Hepatic stellate cell (primary cell): ENCODE data around the gene MICAL2.

ENCODE experiments used
- DNase-seq: peaks from one replicate; pipeline ENCODE4 v3.0.0; 2011; ENCODE audit warnings: low spot score

The MICAL2 gene

DNA sequence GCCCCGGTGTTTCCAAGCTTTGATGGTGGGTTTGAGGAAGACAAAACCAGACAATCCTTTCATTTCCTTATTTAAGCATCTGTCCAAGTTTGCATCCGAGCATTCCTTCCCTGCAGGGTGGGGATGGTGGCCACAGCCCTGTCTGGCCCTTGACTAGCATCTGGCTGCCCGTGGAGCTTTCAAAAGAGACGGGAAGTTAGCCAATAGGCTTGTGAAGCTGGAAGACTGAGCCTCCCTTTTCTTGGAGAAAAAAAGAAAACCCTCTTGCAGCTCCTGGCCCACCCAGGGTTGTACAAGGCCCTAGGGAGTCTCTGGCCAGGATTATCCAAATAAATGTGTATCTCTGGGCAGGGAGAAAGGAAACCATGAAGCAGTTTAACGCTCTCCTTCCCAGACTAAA lies 60.6 kb downstream of the MICAL2 start:
- no peak for DNase-seq

GRCh38 chr11:12171921-12172320 lies 61.5 kb downstream of the MICAL2 start:
- no peak for DNase-seq

- no peak for DNase-seq
Observed at GRCh38 chr11:12172493-12173013, 62.2 kb downstream of the MICAL2 start.

GRCh38 chr11:12173111-12173510 lies 62.7 kb downstream of the MICAL2 start:
- no peak for DNase-seq

- no peak for DNase-seq
Observed at GRCh38 chr11:12174128-12174476, 63.7 kb downstream of the MICAL2 start.

DNA sequence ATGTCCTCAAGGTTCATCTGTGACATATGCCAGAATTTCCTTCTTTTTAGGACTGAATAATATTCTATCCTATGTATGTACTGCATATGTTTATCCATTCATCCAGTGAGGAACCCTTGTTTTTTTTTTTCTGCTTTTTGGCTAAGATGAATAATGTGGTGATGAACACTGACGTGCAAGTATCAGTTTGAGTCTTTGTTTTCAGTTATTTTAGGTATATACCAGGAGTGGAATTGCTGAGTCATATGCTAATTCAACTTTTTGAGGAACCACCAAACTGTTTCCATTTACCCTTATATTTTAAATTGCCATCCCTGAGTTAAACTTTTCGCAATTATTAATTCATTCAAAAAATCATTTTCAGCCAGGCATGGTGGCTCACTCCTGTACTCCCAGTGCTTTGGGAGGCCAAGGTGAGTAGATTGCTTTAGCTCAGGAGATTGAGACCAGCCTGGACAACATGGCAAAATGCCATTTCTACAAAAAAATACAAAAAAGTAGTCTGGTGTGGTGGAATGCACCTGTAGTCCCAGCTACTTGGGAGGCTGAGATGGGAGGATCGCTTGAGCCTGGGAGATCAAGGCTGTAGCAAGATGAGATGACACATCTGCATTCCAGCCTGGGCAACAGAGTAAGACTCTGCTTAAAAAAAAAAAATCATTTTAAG lies 64.2 kb downstream of the MICAL2 start:
- DNase-seq: no peak

DNA sequence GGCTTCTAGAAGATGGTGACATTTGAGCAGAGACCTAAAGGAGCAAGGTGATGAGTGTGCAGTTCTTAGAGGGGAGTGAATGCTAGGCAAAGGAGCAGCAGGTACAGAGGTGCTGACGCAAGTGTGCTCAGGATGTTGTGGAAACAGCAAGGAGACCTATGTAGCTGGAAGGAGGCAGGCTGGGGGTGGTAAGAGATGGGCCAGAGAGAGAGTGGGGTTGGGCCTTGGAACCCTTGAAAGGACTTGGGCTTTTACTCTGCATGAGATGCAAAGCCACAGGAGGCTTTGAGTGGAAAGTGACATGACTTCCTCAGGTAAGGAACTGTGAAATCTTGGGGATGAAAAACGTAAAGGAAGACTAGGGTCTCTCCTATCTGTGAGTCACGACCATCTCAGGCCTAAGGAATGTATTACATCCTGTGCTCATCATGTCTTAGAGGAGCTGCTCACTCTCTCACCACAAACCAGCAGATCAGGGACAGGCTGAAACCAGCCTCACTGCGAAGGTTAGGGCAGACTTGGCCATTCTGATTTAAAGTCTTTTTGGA lies 65.4 kb downstream of the MICAL2 start:
- DNase-seq: peak; percentile 57

DNA sequence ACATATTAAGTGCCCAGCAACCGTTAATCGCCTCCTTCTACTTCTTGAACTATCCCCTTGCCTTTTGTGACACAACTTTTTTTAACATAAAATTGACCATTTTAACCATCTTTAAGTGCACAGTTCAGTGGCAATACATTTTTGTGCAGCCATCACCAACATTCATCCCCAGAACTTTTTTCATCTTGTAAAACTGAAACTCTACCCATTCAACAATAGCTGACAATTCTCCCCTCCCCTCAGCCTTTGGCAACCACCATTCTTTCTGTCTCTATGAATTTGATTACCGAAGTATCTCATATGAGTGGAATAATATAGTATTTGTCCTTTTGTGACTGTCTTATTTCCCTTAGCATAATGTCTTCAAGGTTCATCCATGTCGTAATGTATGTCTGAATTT lies 66.0 kb downstream of the MICAL2 start:
- no peak for DNase-seq

- DNase-seq: no peak
Observed at GRCh38 chr11:12177739-12178338, 67.4 kb downstream of the MICAL2 start.

GRCh38 chr11:12179019-12179418 lies 68.6 kb downstream of the MICAL2 start:
- no peak for DNase-seq

- no peak for DNase-seq
Observed at GRCh38 chr11:12179531-12179930, 69.1 kb downstream of the MICAL2 start.

- no peak for DNase-seq
Observed at GRCh38 chr11:12180257-12181205, 70.1 kb downstream of the MICAL2 start.

DNA sequence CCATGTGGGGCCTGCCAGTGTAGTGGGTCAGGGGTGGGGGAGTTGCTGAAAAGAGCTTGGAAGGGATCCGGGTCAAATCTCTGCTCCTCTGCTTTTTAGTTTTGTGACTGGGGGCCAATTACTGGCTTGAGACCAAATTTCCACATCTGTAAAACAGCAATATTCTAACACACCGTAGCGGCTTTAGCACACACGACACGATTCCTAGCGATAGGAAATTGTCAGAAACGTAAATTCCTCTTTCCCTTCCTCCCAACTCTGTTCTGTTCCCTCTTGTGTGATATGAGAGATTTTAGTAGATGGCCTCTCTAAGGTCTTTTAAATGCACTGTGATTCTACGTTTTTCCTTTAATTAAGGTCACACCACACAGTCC lies 71.9 kb downstream of the MICAL2 start:
- DNase-seq: no peak

DNA sequence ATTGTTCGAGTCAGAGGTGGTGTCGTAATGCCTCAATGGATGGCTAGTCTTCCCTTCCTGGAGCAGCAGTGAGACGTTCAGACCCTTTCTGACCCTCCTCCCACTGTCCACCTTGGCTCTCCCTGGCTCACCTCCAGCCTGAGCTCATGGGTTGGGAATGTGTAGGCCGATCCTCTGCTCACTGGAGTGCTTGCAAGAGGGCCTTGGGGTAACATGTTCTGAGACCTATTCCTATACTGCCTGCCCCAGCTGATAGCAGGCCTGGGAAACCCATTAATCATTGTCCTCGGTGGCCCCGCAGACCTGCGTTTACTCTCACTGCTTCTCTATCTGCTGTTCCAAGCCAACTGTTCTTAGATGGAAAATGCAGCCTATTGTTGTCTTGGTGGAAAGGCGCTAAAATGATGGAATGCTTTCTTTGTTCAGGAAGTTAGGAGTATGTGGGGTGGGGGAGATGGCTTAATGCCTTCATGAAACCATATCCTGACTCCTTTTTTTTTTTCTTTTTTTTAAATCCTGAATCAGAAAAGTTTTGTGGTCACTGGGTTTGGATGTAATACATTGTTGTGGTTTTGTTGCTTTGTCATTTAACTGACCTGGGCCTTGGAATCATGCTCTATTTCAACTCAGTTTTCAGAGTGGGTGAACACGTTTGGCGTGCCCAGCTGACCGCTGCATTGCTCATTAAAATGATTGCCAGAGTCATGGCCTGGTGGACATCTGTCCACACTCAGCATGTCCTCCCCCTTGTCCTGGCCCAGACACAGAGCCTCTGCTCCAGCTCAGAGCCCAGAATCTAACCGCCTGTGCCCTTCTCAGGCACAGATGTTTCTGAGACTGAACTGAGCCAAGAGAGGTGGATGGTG lies 72.5 kb downstream of the MICAL2 start:
- DNase-seq: peak; percentile 80

GRCh38 chr11:12183827-12184620 lies 73.6 kb downstream of the MICAL2 start:
- no peak for DNase-seq

DNA sequence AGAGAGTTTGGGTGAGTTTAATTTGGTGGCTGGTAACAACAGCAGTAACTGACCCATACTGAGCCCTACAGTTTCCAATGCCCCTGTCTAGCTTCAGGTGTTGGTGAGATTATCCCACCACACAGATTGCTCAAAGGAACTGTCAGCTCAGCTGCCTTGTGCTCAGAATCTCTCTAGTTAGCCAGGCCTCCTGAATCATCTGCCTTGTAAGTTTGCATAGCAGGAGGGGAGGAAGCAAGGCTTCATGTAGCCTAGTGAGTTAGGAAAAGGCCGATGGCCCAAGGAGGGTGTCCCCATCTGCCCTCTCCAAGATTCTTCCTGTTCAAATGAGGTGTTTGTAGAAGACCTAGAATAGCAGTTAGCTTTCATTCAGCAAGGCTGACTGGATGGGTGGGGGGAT lies 74.3 kb downstream of the MICAL2 start:
- no peak for DNase-seq

GRCh38 chr11:12185106-12185690 lies 74.8 kb downstream of the MICAL2 start:
- DNase-seq: no peak

DNA sequence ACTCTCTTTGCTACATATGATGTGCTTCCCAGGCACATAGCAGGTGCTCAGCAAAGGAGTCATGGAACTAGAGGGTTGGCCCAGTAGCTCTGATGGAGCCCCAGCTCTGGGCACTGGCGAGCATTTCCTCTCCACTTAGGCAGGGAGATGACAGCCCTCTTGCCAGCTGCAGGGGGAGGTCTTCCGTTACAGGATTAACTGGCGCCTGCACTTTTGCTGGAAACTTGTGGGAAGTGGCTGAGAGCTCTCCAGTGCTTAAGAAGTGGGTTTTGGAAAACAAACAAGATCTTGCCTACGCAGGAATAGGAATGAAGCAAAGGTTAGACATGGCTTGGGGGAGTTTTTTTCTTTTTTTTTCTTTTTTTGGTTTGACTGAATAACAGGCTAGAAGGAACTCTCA lies 75.5 kb downstream of the MICAL2 start:
- peak; percentile 53 for DNase-seq

- no peak for DNase-seq
Observed at GRCh38 chr11:12186701-12187100, 76.3 kb downstream of the MICAL2 start.

- DNase-seq: no peak
Observed at GRCh38 chr11:12187399-12187798, 77.0 kb downstream of the MICAL2 start.
